ENCODE data around the gene MTMR4. TPM values are rescaled to one million over a fixed set of nuclear protein-coding genes. Genes with fewer than 3 reads are reported as not detected.

Gene MTMR4
- polyA plus RNA-seq, 1 of the 3 experiments (the other 2 are of a cell fraction) = 23.3 TPM

Other genes starting within 250 kb of the MTMR4 start
- gene MPO, start 233.7 kb downstream of the MTMR4 start, polyA plus RNA-seq (2012; rRNA removed) = not detected in 2 replicates
- gene TSPOAP1, start 185.8 kb downstream of the MTMR4 start, polyA plus RNA-seq (2012; rRNA removed) = 0.79 and 1.9 TPM in 2 replicates
- 165 and 205 TPM in 2 replicates for gene SUPT4H1, start 162.4 kb downstream of the MTMR4 start, polyA plus RNA-seq (2012; rRNA removed)
- gene RNF43, start 97.1 kb downstream of the MTMR4 start, polyA plus RNA-seq (2012; rRNA removed) = not detected in 2 replicates
- not detected in 2 replicates for gene HSF5, start 26.2 kb downstream of the MTMR4 start, polyA plus RNA-seq (2012; rRNA removed)
- gene TEX14, start 177.4 kb upstream of the MTMR4 start, polyA plus RNA-seq (2012; rRNA removed) = 0.02 TPM in 1 of 2 replicates, not detected in the other
- 36.1 and 38.7 TPM in 2 replicates for gene RAD51C, start 178.0 kb upstream of the MTMR4 start, polyA plus RNA-seq (2012; rRNA removed)
- 0.08 and 0.34 TPM in 2 replicates for gene PPM1E, start 241.2 kb upstream of the MTMR4 start, polyA plus RNA-seq (2012; rRNA removed)